Measurements from ENCODE around the gene MFSD11.

Gene MFSD11

DNA sequence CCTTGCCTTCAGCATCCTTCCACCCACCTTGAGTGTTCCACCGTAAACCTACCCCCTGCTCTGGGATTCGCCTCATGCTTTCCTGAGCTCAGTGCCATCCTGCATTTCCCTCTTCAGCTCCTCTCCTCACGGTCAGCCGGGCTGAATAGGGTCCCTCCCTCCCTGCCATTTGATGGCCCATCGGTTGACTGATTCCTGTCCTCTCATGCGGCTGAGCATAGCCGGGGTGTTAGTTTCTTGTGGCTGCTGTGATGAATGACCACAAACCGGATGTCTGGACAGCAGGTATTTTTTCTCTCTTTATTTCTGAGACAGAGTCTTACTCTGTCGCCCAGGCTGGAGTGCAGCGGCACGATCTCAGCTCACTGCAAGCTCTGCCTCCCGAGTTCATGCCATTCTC, 86.2 kb downstream of the MFSD11 start:
- DNase-seq (ENCODE audit: low read depth, low spot score), result no peak
- no peak overlapping the region for H3K27ac ChIP-seq

DNA sequence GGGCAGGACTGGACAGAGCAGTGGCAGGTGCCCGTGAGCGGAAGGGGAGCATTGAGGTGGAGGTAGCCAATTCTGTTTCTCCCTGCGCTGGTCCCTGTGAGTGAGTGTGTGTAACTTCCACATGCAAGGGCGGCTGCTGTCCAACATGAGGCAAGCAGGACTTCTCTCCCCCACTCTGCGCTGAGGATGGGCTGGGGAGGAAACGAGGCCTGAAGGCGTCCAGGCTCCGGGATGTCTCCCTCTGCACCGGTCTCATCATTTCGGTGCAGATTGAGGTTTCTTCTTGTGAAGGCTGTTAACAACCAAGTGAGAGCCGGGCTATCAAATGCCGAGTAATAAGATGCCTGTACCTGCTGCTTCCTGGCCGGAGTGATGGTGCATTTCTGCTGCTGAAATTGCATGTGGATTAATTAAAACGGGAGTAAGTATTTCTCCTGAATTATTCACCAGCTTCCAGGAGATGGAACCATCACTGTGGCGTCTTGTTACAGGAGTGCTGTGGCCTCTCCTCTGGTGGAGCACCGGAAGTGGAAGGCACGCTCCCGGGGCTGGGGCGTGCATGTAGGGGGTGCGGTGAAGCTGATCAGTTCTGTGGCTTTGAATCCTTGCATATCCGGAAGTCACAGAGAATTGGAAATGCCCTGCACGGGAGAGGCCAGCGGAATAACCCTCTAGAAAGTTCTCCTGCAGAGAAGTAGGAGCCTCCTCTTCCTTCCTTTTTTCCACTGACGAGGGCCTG, 88.6 kb downstream of the MFSD11 start:
- DNase-seq (ENCODE audit: low read depth, low spot score), result no peak
- no peak overlapping the region for H3K27ac ChIP-seq

GRCh38 chr17:76827736-76828135, 89.8 kb downstream of the MFSD11 start:
- DNase-seq (ENCODE audit: low read depth, low spot score), result no peak
- no peak overlapping the region for H3K27ac ChIP-seq
